CD14-positive monocyte (primary cell): ENCODE results near the gene TRAF3. TPM values are rescaled to one million over a fixed set of nuclear protein-coding genes. Genes with fewer than 3 reads are reported as not detected.

Experiments used
- DNase-seq, 3 donors: peaks; one replicate each; pipeline ENCODE4 v3.0.0-alpha.2; 2011 to 2022
- H2AFZ ChIP-seq: 2 replicates; pipeline ENCODE4 v1.6.0; 2012; ENCODE audit warnings: mild to moderate bottlenecking, low read depth, low read length, inconsistent platforms; ENCODE audit not compliant: insufficient read depth, poor library complexity, severe bottlenecking
- H3K27ac ChIP-seq, 2 donors: 1 replicate in 1 of 2; 2 replicates in 1 of 2; pipeline ENCODE4 v1.5.1; 2012 to 2013; ENCODE audit warnings: low read length in 2 of 2, control low read depth in 1 of 2, inconsistent platforms in 1 of 2, low read depth in 1 of 2, mild to moderate bottlenecking in 1 of 2
- H3K27me3 ChIP-seq, 2 donors: one replicate each; pipeline versions ENCODE4 v1.6.0 to v1.6.1; 2011 to 2013; ENCODE audit warnings: low read length in 2 of 2; ENCODE audit not compliant: control insufficient read depth in 2 of 2, insufficient read depth in 2 of 2
- H3K36me3 ChIP-seq, 2 donors: replicated peaks in 1 of 2; 1 replicate in 1 of 2; 2 replicates in 1 of 2; pipeline versions ENCODE4 v1.5.1 to v1.6.1; 2012 to 2013; ENCODE audit warnings: low read length in 2 of 2, control low read depth in 1 of 2, inconsistent platforms in 1 of 2, mild to moderate bottlenecking in 1 of 2; ENCODE audit not compliant: insufficient read depth in 2 of 2, control insufficient read depth in 1 of 2
- H3K4me1 ChIP-seq, 2 donors: 1 replicate in 1 of 2; 2 replicates in 1 of 2; pipeline versions ENCODE4 v1.5.1 to v1.6.1; 2012 to 2013; ENCODE audit warnings: low read length in 2 of 2, control low read depth in 1 of 2, inconsistent platforms in 1 of 2, mild to moderate bottlenecking in 1 of 2, moderate library complexity in 1 of 2; ENCODE audit not compliant: insufficient read depth in 2 of 2, control insufficient read depth in 1 of 2
- H3K4me2 ChIP-seq: replicated peaks from 2 replicates; pipeline ENCODE3; 2012; ENCODE audit warnings: low read length, moderate library complexity, mild to moderate bottlenecking; ENCODE audit not compliant: poor library complexity, severe bottlenecking; ENCODE audit errors: extremely low read depth
- H3K4me3 ChIP-seq, 3 experiments: fragments of 200-600 bp in 1 of 3; sonication (generic) in 1 of 3; replicated peaks in 1 of 3; 1 replicate in 2 of 3; 2 replicates in 1 of 3; pipeline ENCODE4 v1.5.1; 2011 to 2013; ENCODE audit warnings: low read length in 3 of 3, mild to moderate bottlenecking in 3 of 3, control low read depth in 2 of 3, low read depth in 2 of 3, inconsistent platforms in 1 of 3, moderate library complexity in 1 of 3
- H3K79me2 ChIP-seq: 2 replicates; pipeline ENCODE4 v1.6.0; 2012; ENCODE audit warnings: mild to moderate bottlenecking, control low read depth, inconsistent platforms, low read length, moderate library complexity; ENCODE audit not compliant: insufficient read depth
- H3K9ac ChIP-seq: 2 replicates; pipeline ENCODE4 v1.6.0; 2017; ENCODE audit warnings: low read length, mild to moderate bottlenecking; ENCODE audit not compliant: insufficient read depth, poor library complexity, severe bottlenecking
- H3K9me3 ChIP-seq, 2 donors: replicated peaks in 1 of 2; 1 replicate in 1 of 2; 2 replicates in 1 of 2; pipeline versions ENCODE4 v1.5.1 to v1.6.1; 2012 to 2013; ENCODE audit warnings: low read length in 2 of 2, control low read depth in 1 of 2; ENCODE audit not compliant: control insufficient read depth in 1 of 2, insufficient read depth in 1 of 2
- H4K20me1 ChIP-seq: 2 replicates; pipeline ENCODE4 v1.6.0; 2012; ENCODE audit warnings: mild to moderate bottlenecking, low read length, control low read depth, moderate library complexity; ENCODE audit not compliant: insufficient read depth
- H3K27ac Mint-ChIP-seq, 7 donors: one replicate each; pipeline ENCODE4 v1.8.0; 2020; ENCODE audit warnings: mild to moderate bottlenecking in 7 of 7, mixed read lengths in 7 of 7, moderate library complexity in 6 of 7, inconsistent platforms in 2 of 7
- H3K27me3 Mint-ChIP-seq, 3 donors: one replicate each; pipeline ENCODE4 v1.8.0; 2021 to 2022; ENCODE audit warnings: low read depth in 3 of 3, mild to moderate bottlenecking in 3 of 3, mixed read lengths in 3 of 3, moderate library complexity in 3 of 3, inconsistent platforms in 1 of 3
- H3K36me3 Mint-ChIP-seq, 2 donors: one replicate each; pipeline ENCODE4 v1.8.0; 2020; ENCODE audit warnings: mixed read lengths in 2 of 2, inconsistent platforms in 1 of 2, mild to moderate bottlenecking in 1 of 2
- H3K4me1 Mint-ChIP-seq: one replicate; pipeline ENCODE4 v1.8.0; 2020; ENCODE audit warnings: mild to moderate bottlenecking, mixed read lengths
- H3K4me3 Mint-ChIP-seq, 2 donors: one replicate each; pipeline ENCODE4 v1.8.0; 2020; ENCODE audit warnings: mild to moderate bottlenecking in 2 of 2, mixed read lengths in 2 of 2, moderate library complexity in 1 of 2
- H3K9me3 Mint-ChIP-seq, 7 donors: one replicate each; pipeline ENCODE4 v1.8.0; 2020 to 2022; ENCODE audit warnings: mixed read lengths in 7 of 7, mild to moderate bottlenecking in 6 of 7, moderate library complexity in 6 of 7, inconsistent platforms in 2 of 7
- CTCF ChIP-seq: fragments of 200-600 bp; IDR thresholded peaks from one replicate; pipeline ENCODE4 v1.8.0; 2022; ENCODE audit warnings: antibody characterized with exemption, mild to moderate bottlenecking
- WGBS: methylation state at CpG from one replicate; pipeline ENCODE4 v1.1.5; 2013; ENCODE audit warnings: missing lambda C conversion rate; ENCODE audit not compliant: insufficient coverage; 5-methylcytosine and 5-hydroxymethylcytosine counted together
- intact Hi-C, 2 donors: fragments of 100-400 bp; cut with micrococcal nuclease; formaldehyde crosslinking; loops; one replicate each; pipeline versions ENCODE4 v1.15.0 to v1.15.1; 2023
- polyA plus RNA-seq, 3 donors: library from polyadenylated mRNA; depleted of rRNA in 1 of 3; unstranded in 2 of 3; stranded (reverse) in 1 of 3; fragments of 300-500 nt in 2 of 3; fragments of >200 nt in 1 of 3; fragmentation: Illumina TruSeq in 2 of 3; gene quantifications; 1 replicate in 2 of 3; 2 replicates in 1 of 3; pipeline ENCODE4 v1.2.3, GENCODE V29; 2012 to 2021

The TRAF3 gene
- polyA plus RNA-seq, 3 donors, result 12.0 to 37.6 (median 17.3) TPM

- Mint-ChIP-seq H3K9me3 (peaks cover 0 to 2% (median 0%) of the 10 kb centered on the region in 7 donors), H3K4me1 (peaks cover 13% of the 10 kb centered on the region), H3K4me3 (no peak overlapping the region), H3K27ac (no peak overlapping the region), H3K36me3 (peaks cover 58 to 59% of the 10 kb centered on the region in 2 donors), H3K27me3 (peaks cover 0 to 4% (median 1%) of the 10 kb centered on the region in 3 donors)
- intact Hi-C loops, result no loop called here
- no peak for DNase-seq
- no peaks in the 10 kb centered on the region for H3K27me3 ChIP-seq
- no peak for TF ChIP-seq CTCF
- H3K9me3 ChIP-seq, result no peaks in the 10 kb centered on the region
- H3K4me1 ChIP-seq, result peaks cover 11 to 12% of the 10 kb centered on the region in 2 donors
- H2AFZ ChIP-seq, result no peak overlapping the region
- H3K36me3 ChIP-seq, result peaks cover 10 to 58% of the 10 kb centered on the region in 2 donors
- H3K27ac ChIP-seq, result no peak overlapping the region
- no peaks in the 10 kb centered on the region for H3K79me2 ChIP-seq
- no peak overlapping the region for H3K4me2 ChIP-seq
- 91% methylated on average over 17 of the region's 29 CpGs for WGBS
- no peaks in the 10 kb centered on the region for H4K20me1 ChIP-seq
- H3K9ac ChIP-seq, result no peak overlapping the region
- no peak overlapping the region for H3K4me3 ChIP-seq
Observed at GRCh38 chr14:102945346-102946130, 168.3 kb downstream of the TRAF3 start.

GRCh38 chr14:102947321-102948103, 170.3 kb downstream of the TRAF3 start:
- Histone ChIP-seq H3K79me2 (no peaks in the 10 kb centered on the region), H3K27ac (no peak overlapping the region), H3K4me3 (no peak overlapping the region), H3K4me1 (peaks cover 11 to 12% of the 10 kb centered on the region in 2 donors), H3K27me3 (no peaks in the 10 kb centered on the region), H3K36me3 (peaks cover 10 to 74% of the 10 kb centered on the region in 2 donors), H2AFZ (no peak overlapping the region), H3K9ac (no peak overlapping the region), H4K20me1 (no peaks in the 10 kb centered on the region), H3K9me3 (no peaks in the 10 kb centered on the region), H3K4me2 (no peak overlapping the region)
- Mint-ChIP-seq H3K9me3 (peaks cover 0 to 2% (median 0%) of the 10 kb centered on the region in 7 donors), H3K27me3 (peaks cover 0 to 2% (median 1%) of the 10 kb centered on the region in 3 donors), H3K4me1 (peaks cover 13% of the 10 kb centered on the region), H3K27ac (peak overlapping the region in 1 of 7 donors; percentile 80), H3K4me3 (no peak overlapping the region), H3K36me3 (peaks cover 67 to 77% of the 10 kb centered on the region in 2 donors)
- no peak for DNase-seq
- intact Hi-C loops, result no loop called here
- WGBS, result 92% methylated on average over 20 of the region's 27 CpGs
- TF ChIP-seq CTCF, result no peak
